GM21825 (cell line): ENCODE results near the gene PCDHGB6.
A peak's percentile ranks its signal among the peaks of the same experiment; 100 is the strongest.
"Not testable (repeated sequence)": the region's sequence is repeated elsewhere in the genome, so short reads cannot be mapped to it uniquely, and the experiment has no call there.

Experiments
- ATAC-seq: cut with Tn5 transposase; IDR thresholded peaks from one replicate; pipeline ENCODE4 v1.9.1; 2021; ENCODE audit warnings: mild to moderate bottlenecking, moderate library complexity; ENCODE audit not compliant: unreplicated experiment

PCDHGB6 gene

GRCh38 chr5:141417494-141418172 lies 9.8 kb downstream of the PCDHGB6 start, which contains the start of gene PCDHGB7:
PCDHGB7 (plus strand) TSS chr5:141417677; CDS start chr5:141417860, 183 bp downstream.
- ATAC-seq, result peak; percentile 79

- ATAC-seq, result no peak
These were observed 11.5 kb downstream of the PCDHGB6 start for GRCh38 chr5:141419074-141419880.

GRCh38 chr5:141420855-141421488 lies 13.2 kb downstream of the PCDHGB6 start, which contains the start of gene PCDHGA11:
PCDHGA11 (plus strand) TSS chr5:141421051; CDS start chr5:141421228, 177 bp downstream.
- ATAC-seq, result peak; percentile 56

DNA sequence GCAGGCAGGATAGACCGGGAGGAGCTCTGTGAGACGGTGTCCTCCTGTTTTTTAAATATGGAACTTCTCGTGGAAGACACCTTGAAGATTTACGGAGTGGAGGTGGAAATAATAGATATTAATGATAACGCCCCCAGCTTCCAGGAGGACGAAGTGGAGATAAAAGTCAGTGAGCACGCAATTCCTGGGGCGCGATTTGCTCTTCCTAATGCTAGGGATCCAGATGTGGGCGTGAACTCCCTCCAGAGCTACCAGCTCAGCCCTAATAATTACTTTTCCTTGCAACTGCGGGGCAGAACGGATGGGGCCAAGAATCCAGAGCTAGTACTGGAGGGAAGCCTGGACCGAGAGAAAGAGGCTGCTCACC lies 13.7 kb downstream of the PCDHGB6 start:
- ATAC-seq, result no peak

- ATAC-seq, result no peak
These were observed 15.0 kb downstream of the PCDHGB6 start for GRCh38 chr5:141422742-141423291.

GRCh38 chr5:141427783-141428426 lies 20.1 kb downstream of the PCDHGB6 start:
- ATAC-seq, result no peak

GRCh38 chr5:141430332-141431113 lies 22.7 kb downstream of the PCDHGB6 start, which contains the start of gene PCDHGA12:
PCDHGA12 (plus strand) TSS chr5:141430507; CDS start chr5:141430760, 253 bp downstream.
- peak; percentile 88 for ATAC-seq

GRCh38 chr5:141431286-141431685 lies 23.5 kb downstream of the PCDHGB6 start:
- ATAC-seq, result no peak

DNA sequence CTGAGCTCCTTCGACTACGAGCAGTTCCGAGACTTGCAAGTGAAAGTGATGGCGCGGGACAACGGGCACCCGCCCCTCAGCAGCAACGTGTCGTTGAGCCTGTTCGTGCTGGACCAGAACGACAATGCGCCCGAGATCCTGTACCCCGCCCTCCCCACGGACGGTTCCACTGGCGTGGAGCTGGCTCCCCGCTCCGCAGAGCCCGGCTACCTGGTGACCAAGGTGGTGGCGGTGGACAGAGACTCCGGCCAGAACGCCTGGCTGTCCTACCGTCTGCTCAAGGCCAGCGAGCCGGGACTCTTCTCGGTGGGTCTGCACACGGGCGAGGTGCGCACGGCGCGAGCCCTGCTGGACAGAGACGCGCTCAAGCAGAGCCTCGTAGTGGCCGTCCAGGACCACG lies 24.5 kb downstream of the PCDHGB6 start:
- ATAC-seq, result not testable (repeated sequence)

DNA sequence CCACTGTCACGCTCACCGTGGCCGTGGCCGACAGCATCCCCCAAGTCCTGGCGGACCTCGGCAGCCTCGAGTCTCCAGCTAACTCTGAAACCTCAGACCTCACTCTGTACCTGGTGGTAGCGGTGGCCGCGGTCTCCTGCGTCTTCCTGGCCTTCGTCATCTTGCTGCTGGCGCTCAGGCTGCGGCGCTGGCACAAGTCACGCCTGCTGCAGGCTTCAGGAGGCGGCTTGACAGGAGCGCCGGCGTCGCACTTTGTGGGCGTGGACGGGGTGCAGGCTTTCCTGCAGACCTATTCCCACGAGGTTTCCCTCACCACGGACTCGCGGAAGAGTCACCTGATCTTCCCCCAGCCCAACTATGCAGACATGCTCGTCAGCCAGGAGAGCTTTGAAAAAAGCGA lies 24.9 kb downstream of the PCDHGB6 start:
- not testable (repeated sequence) for ATAC-seq

DNA sequence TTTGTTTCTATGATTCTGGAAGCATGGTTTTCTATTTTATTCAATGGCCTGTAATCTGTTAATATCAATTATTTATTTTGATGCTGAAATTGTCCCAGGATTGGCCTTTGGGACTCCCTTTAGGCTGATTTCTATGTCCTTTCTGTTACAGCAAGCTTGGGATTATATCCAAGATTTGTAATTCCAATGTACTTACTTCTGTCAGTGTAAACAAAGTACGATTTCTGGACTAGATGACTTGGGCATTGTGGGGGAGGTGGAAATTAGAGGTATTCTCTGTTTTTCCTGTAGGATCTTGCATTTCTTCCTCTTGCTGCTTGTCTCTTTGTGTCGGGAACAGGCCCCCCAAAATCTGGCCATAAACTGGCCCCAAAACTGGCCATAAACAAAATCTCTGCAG lies 26.2 kb downstream of the PCDHGB6 start:
- ATAC-seq, result no peak

DNA sequence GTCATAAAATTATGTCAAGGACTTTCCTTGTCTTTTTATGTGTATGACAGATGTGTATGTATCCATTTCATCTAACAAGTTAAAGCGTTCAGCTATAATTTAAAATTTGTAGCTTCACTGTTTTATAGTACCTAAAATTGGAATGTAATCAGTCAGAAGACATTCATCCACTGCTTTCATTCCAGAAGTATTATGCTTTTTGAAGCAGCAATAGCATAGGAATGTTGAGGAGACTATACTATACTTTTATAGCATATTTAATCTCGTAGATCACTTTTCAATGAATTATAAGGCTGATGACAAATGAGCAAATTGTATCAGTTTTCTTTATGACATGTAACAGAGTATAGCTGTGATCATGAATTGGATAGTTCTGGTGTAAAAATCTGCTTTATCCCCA lies 29.4 kb downstream of the PCDHGB6 start:
- ATAC-seq, result no peak

DNA sequence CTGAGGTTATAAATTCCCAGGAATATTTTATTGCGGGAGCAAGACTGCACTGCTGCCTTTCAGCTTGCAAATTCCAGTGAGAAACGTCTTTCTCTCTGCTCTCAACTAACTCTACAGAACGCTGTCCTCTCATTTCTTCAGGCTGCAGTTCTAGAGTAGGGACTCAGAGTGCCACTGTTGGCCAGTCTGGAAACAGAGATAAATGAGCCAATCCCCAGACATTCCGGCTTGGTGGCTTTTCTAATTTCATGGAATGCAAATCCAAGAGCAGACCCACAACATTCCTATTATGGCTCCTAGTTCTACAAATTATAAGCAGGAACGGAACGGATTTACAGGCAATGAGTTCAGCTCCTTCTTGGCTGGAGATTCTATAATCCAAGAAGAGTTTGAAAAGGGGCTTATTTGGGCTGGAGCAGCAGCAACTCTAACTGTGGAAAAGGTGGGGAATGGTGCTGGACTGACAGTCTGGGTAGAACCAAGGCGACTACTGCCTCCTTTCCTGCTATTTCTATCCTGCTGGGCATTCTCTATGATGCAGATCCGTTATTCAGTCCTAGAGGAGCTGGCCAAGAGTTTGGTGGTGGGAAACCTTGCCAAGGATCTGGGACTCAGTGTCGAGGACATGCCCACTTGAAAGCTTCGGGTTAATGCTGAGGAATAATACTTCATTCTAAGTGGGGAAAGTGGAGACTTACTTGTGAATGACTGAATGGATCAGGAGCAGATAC lies 31.8 kb downstream of the PCDHGB6 start:
- no peak for ATAC-seq

- no peak for ATAC-seq
These were observed 32.5 kb downstream of the PCDHGB6 start for GRCh38 chr5:141440341-141440740.

DNA sequence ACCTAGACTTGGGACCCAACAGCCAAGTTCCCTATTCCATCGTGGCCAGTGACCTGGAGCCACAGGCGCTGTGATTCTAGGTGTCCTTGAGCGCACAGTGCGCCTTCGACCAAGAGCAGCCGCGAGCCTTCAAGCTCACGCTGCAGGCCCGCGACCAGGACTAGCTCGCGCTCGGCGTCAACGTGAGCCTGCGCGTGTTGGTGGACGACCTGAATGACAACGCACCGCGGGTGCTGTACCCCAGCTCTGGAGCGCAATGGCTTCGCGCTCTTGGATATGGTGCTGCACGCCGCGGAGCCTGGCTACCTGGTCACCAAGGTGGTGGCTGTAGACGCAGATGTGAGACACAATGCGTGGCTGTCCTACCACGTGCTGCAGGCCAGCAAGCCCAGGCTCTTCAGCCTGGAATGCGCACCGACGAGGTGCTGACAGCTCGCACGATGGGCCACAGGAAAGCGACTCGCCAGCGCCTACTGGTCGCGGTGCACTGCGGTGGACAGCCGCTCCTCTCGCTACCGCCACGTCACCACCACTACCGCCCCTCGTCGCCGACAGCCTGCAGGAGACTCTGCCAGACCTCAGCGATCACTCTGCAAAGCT lies 33.9 kb downstream of the PCDHGB6 start:
- no peak for ATAC-seq
